Activated CD4-positive, CD25-positive, alpha-beta regulatory T cell (primary cell): ENCODE data around the gene ELOVL6.
"Not testable (repeated sequence)": the region's sequence is repeated elsewhere in the genome, so short reads cannot be mapped to it uniquely, and the experiment has no call there.

ENCODE experiments used
- DNase-seq, 4 experiments: peaks; one replicate each; lab custom pipeline; 2025; lab: John Stamatoyannopoulos, UW

Gene ELOVL6

DNA sequence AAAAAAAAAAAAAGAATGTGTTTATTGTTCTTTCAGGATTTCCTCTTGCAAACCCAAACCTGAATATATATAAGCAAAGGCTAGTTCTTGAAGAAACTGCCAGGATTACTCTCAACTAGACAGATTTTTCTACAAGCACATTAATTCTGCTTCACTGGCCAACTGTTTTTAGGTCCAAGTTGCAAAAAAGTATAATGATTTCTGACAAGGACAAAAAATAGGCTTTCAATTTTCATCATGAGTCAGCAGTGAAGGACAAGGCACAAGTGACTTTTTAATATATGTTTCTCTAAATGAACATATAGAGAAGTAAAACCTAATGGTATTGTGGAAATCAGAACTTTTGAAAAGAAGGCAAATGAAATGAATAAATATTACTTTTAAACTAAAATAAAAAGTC is 73.7 kb downstream of the ELOVL6 start:
- no peak for DNase-seq

DNA sequence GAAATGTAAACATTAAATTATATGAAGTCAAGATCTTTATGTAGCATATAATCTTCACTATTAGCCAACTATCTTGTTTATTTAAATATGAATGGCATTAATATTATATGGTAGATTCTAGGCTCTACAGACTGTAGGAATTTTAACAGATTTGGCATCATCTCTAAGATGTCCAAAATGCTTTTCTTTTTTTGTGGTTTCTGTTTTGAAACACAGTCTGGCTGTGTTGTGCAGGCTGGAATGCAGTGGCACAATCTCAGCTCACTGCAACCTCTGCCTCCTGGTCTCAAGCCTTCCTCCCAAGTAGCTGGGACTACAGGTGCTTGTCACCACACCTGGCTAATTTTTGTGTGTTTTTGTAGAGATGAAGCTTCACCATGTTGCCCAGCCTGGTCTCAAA is 76.2 kb downstream of the ELOVL6 start:
- DNase-seq = no peak

DNA sequence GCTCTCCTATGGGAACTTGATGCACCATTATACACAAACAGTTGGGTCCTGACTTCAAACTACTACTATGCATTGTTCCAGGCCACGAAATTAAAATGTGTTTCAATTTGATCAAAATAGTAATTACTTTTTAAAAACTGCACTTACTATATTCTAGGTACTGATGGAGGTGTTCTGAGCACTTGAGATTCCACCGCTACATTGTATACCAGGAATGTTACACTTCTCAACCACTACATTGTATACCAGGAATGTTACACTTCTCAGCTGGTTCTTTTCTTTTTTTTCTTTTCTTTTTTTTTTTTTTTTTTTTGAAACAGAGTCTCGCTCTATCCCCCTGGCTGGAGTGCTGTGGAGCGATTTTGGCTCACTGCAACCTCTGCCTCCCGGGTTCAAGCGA is 77.9 kb downstream of the ELOVL6 start:
- no peak for DNase-seq

DNA sequence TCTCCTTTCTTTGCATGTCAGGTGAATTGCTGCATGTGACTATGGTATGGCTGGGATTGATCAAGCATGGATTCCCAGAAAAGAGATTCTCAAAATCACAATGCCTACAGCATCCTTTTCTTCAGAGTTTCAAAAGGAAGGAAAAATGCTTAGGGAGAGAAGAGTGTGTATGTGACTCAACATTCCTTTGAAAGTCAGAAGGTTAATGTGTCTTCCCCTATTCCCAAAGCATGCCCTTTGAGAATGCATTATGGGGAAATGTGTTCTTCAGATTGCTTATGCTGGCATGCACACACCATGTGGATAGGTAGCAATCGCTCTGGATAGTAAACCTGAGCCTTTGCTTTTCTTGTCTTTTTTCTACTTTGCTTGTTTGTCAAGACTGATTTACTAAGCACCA is 78.5 kb downstream of the ELOVL6 start:
- no peak for DNase-seq

DNA sequence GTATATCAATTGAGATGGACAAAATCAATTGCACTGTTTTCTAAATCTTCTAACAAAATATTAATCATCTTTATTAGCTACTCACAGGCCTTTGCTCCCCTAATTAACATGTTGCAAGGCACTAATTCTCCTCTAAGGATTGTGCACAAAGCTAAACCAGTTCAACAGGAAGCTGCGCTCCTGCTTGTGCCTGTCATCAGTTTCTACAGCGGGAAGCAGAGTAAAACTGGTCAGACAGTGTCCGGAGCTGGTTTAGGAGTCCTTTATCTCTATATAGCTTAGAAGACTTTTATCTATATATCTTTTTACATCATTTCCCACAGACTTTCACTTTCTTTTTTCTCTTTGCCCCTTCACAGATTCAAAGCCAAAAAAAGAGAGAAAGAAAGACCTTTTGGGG is 79.1 kb downstream of the ELOVL6 start:
- DNase-seq = no peak

DNA sequence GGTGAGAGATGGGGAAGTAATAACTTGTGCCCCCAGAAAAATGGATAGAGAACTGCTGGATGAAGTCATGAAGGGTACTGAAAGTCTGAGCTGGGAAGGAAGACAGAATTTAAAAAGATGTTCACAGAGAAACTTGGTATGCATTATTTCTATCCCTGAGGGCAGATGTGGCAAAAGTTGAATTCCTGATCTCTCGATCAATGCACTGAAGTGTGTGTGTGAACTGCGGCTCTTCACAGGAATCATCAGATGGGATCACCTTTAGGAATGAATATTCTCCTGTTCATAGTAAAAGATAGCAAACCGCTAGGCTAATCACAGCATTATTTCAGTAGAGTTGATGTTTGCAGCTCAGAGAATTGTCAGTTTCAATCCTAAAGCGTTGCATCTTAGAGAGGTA is 86.4 kb downstream of the ELOVL6 start:
- DNase-seq = no peak

DNA sequence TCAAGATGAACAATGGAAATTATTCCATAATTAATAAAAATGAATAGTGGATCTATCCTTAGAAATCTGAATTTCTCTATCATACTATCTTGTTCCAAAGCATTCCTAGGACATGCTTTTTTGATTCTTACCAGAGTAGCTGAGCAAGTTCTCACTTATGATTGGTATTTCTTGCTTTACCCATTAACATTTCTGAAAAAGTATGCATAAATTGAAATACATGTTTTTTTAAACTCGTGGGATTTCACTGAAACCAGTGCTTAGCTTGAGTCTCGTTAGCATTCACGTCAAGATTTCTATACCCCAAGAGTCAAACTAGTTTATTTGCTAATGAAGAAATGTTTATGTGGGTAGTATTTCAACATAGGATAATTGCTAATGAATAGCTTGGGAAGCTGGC is 89.0 kb downstream of the ELOVL6 start:
- DNase-seq = no peak

DNA sequence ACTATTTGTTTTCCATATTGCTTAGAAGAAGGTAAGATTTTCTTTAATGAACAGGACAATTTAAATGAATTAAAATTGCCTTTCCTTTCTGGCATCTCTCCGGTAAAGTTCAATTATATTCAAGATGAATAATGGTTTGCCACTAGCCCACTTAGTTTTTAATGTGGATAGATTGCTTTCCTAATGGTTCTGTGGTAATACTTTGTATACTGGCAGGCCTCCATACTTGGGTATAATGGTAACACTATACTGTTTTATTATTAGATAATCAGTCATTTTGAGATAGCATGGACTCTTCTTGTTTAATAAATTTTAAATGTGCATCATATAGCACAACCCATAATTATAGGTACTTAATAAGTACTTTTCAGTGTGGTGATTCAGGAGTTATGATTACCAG is 89.5 kb downstream of the ELOVL6 start:
- DNase-seq = no peak

DNA sequence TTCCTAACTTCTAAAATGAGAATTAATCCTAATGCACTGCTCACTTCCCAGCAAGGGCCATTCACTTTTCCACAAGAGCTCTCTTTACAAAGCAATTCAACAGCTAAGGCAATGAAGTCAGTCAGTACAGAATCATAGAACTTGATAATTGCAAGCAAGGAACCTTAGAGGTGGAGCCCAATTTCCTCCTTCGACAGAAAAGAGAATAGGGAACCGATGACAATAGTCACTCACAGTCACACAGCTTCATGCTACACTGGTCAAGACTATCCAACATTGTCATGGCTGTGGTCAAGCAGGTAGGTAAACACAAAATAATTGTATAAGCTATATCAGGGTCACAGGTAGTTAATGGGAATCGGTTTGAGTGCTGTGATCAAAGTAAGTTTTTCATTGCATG is 90.0 kb downstream of the ELOVL6 start:
- no peak for DNase-seq

DNA sequence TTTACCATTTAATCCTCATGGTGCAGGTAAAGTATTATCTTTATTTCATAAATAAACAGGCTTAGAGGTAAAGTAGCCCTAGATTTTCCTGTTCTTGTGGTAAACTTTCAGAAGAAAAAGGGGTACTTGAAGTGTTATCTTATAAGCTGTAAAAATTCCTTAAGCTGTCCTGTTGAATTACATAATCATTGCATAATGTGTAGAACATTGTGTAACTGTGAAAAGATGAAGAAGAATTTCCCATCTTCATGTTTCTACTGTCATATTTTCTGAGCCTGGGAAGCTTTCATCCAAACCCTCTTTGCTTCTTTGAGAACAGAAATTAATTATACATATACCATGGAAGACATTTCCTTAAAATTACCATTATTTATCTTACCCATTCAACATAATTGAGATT is 90.5 kb downstream of the ELOVL6 start:
- DNase-seq = no peak

DNA sequence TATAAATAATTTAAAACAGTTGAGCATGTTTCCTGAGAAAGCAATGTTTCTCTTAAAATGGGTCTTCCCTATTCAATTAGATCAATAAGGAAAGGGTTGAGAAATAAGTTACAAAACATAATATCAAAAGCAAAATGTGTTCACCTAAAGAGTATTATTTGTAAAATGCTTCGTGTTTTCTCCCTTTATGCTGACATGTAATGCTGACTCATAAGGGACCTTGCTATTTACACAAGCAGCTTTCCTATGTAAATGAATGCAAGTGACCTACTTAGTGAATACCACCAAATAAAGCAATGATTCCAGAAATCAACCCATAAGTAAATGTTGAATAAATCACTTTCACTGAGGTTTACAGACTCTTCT is 91.5 kb downstream of the ELOVL6 start:
- DNase-seq = no peak

DNA sequence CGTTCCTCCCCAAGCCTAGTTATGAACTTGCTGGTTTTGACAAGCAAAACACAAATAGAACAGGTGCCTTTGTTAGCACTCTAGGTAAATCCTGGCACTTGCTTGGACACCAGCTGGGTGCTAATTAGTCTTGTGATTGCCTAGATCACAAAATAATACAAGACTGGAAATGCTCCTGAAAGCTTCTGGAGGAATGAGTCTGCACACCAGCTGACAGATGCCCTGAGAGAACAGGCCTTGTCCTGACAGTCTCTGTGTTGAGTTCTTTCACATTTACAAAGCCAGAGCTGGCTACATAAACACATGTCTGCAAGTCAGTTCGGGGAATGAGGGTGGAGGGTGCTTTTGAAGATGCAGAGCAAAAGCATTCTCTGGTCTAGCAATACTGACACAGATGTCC is 93.8 kb downstream of the ELOVL6 start:
- DNase-seq = no peak

DNA sequence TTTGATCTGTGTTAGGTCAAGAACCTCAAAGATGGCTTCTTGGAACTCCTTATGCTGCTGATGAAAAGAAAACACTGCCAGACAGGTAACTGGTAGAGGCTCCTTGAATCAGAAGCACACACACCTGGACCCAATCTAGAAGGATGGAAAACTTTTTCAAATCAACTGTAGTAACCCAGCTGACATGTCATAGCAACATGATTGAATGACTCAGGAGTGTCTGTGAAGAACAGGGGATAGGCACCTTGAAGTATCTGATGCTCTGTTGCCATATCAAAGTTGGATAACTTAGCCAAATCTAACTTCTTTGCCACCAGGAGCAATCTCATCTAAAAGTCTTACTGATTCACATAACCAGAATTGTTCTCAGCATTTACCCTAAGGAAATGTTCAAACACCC is 98.8 kb downstream of the ELOVL6 start:
- DNase-seq = no peak

DNA sequence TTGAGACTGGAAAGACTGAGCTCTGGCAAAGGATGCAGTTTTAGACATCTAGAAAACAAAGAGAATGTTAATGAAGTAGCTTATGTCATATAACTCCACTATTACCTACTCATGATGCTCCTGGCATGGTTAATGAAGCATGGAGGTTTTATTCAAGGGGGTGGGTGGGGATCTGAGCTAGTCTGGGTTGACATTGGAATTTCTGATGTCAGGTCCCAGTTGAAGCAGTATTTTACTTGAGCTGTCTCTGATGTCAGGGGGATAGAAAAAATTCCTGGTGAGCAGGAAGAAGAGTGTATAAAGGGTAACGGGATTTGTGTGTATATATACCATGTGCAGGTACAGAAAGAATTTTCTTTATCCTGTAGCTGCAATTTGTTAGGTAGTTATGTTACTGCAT is 102.0 kb downstream of the ELOVL6 start:
- no peak for DNase-seq

DNA sequence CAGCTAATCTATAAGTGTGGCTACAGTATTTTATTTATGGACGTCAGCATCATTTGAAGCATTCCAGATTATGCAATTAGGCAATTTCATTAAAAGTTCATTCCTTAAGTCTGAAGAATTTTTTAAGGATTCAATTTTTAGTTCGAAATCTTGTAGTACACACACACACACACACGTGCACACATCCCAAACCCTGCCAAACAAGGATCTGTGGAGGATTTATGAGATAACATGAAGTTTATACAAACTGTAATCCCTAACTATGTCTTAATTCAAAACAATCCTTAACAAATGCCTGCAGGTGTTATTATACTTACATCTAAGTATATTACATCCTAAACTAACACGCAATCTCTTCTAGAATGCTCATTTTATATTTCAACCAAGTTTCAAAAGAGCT is 105.8 kb downstream of the ELOVL6 start:
- DNase-seq = no peak

DNA sequence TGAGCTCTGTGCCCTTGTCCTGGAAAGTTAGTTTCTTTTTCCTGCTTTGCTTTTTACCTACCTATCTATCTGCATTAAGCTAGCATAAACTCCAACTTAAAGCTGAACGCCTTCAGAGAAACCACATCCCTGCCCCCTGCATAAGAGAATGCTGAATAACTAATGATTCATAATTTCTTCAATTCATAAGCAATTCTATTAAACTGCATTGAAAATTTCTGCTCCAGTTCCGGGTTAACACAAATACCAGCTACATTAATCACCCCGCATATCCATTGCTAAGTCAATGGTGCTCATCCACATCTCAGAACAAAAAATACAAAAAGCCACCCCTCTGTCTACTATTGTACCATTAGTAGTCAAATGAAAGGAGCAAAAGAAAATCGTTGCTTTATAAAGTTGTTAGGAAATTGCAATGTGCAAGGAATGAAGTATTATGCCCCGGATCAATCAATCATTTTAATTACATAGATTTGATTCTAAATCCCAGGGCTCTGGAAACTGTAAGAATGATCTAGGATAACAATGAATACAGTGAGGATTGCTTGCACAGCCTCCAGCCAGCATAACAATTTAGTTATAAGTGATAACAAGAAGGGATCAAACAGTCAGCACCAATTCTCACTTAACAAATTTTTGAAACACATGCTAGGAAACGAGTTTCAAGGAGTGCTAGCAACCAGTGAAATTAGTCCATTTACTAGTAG is 106.8 kb downstream of the ELOVL6 start:
- no peak for DNase-seq

DNA sequence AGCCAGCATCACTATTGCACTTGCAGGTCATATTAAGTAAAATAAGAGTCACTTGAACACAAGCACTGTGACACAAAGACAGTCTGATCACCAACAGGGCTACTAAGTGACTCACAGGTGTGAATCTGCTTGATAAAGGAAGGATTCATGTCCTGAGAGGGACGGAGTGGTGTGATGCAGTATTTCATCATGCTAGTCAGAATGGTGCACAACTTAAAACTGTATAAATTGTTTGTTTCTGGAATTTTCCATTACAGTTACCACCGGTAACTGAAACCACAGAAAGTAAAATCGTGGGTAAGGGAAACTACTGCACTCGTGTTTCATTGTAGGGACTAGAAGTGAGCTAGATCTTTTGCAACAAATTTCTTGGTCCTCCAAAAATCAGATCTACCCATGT is 109.7 kb downstream of the ELOVL6 start:
- DNase-seq = no peak

DNA sequence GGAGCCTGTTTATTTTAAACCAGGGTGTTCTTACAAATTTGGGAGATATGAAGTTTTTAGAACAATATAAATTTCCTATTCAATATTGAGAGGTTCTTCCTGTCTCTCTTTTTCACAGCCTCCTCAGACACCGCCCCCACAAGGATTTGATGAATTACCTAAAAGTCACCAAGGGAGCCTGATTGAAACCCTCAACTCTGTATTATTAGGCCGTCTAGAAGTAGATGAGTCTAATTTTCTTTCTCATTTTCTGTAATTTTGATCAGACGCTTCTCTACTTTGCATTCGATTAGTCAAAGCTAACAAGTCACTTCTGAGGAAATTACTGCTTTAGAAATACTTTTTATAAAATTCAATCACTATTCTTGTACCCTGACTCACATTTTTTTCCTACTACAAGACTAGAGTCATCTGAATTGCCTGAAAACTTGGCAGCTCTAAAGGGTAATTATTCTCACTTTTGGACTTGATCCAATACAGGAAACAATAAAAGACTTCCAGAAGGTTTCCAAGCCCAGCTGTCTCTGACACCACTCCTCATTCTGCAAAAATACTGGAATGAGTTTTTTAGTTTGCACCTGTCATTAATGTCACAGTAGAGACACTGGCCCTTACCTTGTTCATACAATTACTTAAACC is 111.2 kb downstream of the ELOVL6 start:
- no peak for DNase-seq

DNA sequence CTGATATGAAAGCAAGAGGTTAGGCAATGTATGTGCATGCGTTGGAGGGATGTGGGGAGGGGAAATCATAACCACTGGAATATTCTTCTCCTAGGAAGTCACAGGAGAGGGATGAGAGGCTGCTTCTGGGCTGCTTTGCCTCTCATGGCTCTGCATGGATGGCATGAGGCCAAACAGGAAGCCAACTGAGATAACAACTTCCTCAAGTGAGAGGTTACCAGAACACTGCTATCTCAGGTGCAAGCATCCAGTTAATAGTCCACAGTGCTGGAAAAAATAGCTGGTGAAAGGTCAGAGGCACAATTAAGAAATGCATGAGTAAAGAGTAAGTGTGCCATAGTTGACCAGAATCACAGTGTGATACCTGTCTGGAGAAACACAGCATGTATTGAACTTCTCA is 113.3 kb downstream of the ELOVL6 start:
- no peak for DNase-seq

DNA sequence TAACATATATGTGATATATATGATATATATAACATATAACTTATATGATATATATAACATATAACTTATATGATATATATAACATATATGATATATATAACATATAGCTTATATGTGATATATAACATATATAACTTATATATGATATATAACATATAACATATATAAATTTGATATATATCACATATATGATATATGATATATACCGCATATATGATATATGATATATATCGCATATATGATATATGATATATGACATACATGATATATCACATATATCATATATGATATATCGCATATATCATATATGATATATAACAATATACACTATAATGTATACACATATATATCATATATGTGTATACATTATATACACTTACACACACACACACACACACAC is 114.3 kb downstream of the ELOVL6 start:
- no peak for DNase-seq

DNA sequence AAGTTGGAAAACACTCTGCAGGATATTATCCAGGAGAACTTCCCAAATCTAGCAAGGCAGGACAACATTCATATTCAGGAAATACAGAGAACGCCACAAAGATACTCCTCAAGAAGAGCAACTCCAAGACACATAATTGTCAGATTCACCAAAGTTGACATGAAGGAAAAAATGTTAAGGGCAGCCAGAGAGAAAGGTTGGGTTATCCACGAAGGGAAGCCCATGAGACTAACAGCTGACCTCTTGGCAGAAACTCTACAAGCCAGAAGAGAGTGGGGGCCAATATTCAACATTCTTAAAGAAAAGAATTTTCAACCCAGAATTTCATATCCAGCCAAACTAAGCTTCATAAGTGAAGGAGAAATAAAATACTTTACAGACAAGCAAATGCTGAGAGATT is 120.3 kb downstream of the ELOVL6 start:
- DNase-seq = not testable (repeated sequence)

DNA sequence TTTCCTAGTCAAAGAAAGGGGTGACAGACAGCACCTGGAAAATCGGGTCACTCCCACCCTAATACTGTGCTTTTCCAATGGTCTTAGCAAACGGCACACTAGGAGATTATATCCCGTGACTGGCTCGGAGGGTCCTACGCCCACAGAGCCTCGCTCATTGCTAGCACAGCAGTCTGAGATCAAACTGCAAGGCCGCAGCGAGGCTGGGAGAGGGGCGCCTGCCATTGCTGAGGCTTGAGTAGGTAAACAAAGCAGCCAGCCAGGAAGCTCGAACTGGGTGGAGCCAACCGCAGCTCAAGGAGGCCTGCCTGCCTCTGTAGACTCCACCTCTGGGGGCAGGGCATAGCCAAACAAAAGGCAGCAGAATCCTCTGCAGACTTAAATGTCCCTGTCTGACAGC is 121.6 kb downstream of the ELOVL6 start:
- DNase-seq = not testable (repeated sequence)

DNA sequence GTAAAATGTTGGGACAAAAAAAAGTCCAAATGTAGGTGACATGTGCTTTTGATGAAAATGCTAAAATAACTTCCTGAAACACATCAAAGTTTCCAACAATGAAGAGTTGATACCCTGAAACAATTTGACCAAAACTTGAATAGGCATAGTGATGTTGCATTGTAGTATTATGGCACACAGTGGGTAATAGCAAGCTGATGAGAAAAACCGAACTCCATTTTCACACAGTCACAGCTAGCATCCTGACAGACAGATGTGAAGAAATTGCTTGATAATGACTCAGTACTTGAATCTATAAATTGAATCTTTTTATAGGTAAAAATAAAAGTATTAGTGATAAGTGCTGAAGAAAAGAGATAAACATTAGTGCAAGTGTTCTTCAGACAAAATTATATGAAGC is 122.5 kb downstream of the ELOVL6 start:
- DNase-seq = no peak

DNA sequence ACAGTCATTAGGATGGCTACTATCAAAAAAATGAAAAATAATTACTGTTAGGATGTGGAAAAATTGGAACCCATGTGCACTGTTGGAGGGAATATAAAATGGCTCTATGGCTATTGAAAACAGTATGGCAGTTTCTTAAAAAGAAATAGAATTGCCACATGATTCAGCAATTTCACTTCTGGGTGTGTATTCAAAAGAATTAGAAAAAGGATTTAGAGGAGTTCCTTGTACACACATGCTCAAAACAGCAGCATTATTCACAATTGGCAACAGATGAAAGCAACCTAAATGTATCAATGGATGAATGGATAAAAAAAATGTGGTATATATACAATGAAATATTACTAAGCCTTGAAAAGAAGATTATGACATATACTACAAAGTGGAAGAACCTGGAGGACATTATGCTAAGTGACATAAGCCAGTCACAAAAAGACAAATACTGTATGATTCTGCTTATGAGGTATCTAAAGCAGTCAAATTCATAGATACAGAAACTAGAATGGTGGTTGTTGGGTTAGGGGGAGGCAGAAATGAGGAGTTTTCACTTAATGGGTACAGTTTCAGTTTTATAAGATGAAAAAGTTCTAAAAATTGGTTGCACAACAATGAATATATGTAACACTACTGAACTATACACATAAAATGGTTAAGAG is 123.2 kb downstream of the ELOVL6 start:
- DNase-seq = no peak
